Loucy (cell line): ENCODE data around the gene GBGT1.

Source experiments
- H2AFZ ChIP-seq: fragments of 200-600 bp; sonication (generic); 2 replicates; pipeline ENCODE4 v1.6.0; 2016; ENCODE audit warnings: antibody characterized with exemption, mild to moderate bottlenecking, low read length, moderate library complexity
- H3F3A ChIP-seq: fragments of 200-600 bp; 2 replicates; pipeline ENCODE4 v1.6.0; 2016; ENCODE audit warnings: antibody characterized with exemption, low read depth, mild to moderate bottlenecking
- H3K27me3 ChIP-seq: fragments of 200-600 bp; sonication (generic); 2 replicates; pipeline ENCODE4 v1.6.1; 2014; ENCODE audit warnings: low read length, mild to moderate bottlenecking; ENCODE audit not compliant: insufficient read depth, poor library complexity, severe bottlenecking
- H3K36me3 ChIP-seq: fragments of 200-600 bp; sonication (generic); 2 replicates; pipeline ENCODE4 v1.6.1; 2016; ENCODE audit warnings: low read length; ENCODE audit not compliant: insufficient read depth
- H3K4me1 ChIP-seq: fragments of 200-600 bp; sonication (generic); 2 replicates; pipeline ENCODE4 v1.5.1; 2014; ENCODE audit warnings: low read length, mild to moderate bottlenecking; ENCODE audit not compliant: insufficient read depth, poor library complexity, severe bottlenecking
- H3K4me2 ChIP-seq: fragments of 200-600 bp; sonication (generic); 2 replicates; pipeline ENCODE4 v1.6.0; 2014; ENCODE audit warnings: antibody characterized with exemption, low read length, low read depth, mild to moderate bottlenecking; ENCODE audit not compliant: poor library complexity, severe bottlenecking
- H3K4me3 ChIP-seq: fragments of 200-600 bp; sonication (generic); 2 replicates; pipeline ENCODE4 v1.5.1; 2014; ENCODE audit warnings: low read length, mild to moderate bottlenecking, mixed read lengths; ENCODE audit not compliant: poor library complexity, severe bottlenecking
- H3K79me2 ChIP-seq: fragments of 200-600 bp; sonication (generic); 2 replicates; pipeline ENCODE4 v1.6.1; 2014; ENCODE audit warnings: low read length; ENCODE audit not compliant: insufficient read depth
- H3K9ac ChIP-seq: fragments of 200-600 bp; sonication (generic); 2 replicates; pipeline ENCODE4 v1.6.0; 2014; ENCODE audit warnings: mild to moderate bottlenecking, low read depth, low read length, moderate library complexity; ENCODE audit not compliant: poor library complexity, severe bottlenecking
- H3K9me2 ChIP-seq: fragments of 200-600 bp; sonication (generic); replicated peaks from 2 replicates; pipeline ENCODE4 v1.6.1; 2016; ENCODE audit warnings: low read depth, low read length, mixed read lengths
- H3K9me3 ChIP-seq: fragments of 200-600 bp; sonication (generic); 2 replicates; pipeline ENCODE4 v1.6.1; 2014; ENCODE audit warnings: mild to moderate bottlenecking, antibody characterized with exemption, low read length, low read depth; ENCODE audit not compliant: insufficient read depth
- H4K20me1 ChIP-seq: fragments of 200-600 bp; sonication (generic); 2 replicates; pipeline ENCODE4 v1.6.0; 2014; ENCODE audit warnings: antibody characterized with exemption, low read length, mild to moderate bottlenecking; ENCODE audit not compliant: insufficient read depth, poor library complexity, severe bottlenecking
- CTCF ChIP-seq: fragments of 200-600 bp; sonication (generic); conservative IDR thresholded peaks from 2 replicates; pipeline ENCODE4 v1.5.1; 2014; ENCODE audit warnings: mild to moderate bottlenecking, antibody characterized with exemption, low read length
- EZH2phosphoT487 ChIP-seq: fragments of 200-600 bp; IDR thresholded peaks from 2 replicates; pipeline ENCODE4 v1.6.1; 2018; ENCODE audit warnings: antibody characterized with exemption, mild to moderate bottlenecking, moderate library complexity, borderline replicate concordance

The GBGT1 gene

GRCh38 chr9:133144142-133144903 is 19.4 kb downstream of the GBGT1 start:
- H4K20me1 ChIP-seq: peaks cover 84% of the 10 kb centered on the region

GRCh38 chr9:133143639-133144141 is 20.0 kb downstream of the GBGT1 start:
- Histone ChIP-seq H3K4me3 (peak overlapping the region; percentile 78), H4K20me1 (peaks cover 89% of the 10 kb centered on the region), H3K9ac (peak overlapping the region; percentile 72), H3K9me3 (no peaks in the 10 kb centered on the region), H3F3A (0 out of 2 replicates have a peak, but pooled peaks cover 2% of the 10 kb centered on the region), H3K36me3 (no peaks in the 10 kb centered on the region; the same call in 1 of the 2 replicates), H3K4me1 (peaks cover 54% of the 10 kb centered on the region), H3K4me2 (peak overlapping the region; percentile 92), H3K27me3 (no peaks in the 10 kb centered on the region), H3K79me2 (peaks cover 97% of the 10 kb centered on the region), H3K9me2 (no peaks in the 10 kb centered on the region), H2AFZ (no peak overlapping the region)
- TF ChIP-seq EZH2phosphoT487 (no peak), CTCF (no peak)

More at GRCh38 chr9:133144142-133144903, 19.4 kb downstream of the GBGT1 start:
- H3K9me3 ChIP-seq: no peaks in the 10 kb centered on the region
- no peaks in the 10 kb centered on the region for H3K9me2 ChIP-seq
- peaks cover 54% of the 10 kb centered on the region for H3K4me1 ChIP-seq
- peak overlapping the region; percentile 72 for H3K9ac ChIP-seq
- H3K4me3 ChIP-seq: peak overlapping the region; percentile 78
- peak overlapping the region; percentile 92 for H3K4me2 ChIP-seq
- H3K79me2 ChIP-seq: peaks cover 92% of the 10 kb centered on the region
- H2AFZ ChIP-seq: no peak overlapping the region
- H3K27me3 ChIP-seq: no peaks in the 10 kb centered on the region
- H3F3A ChIP-seq: 0 out of 2 replicates have a peak, but pooled peaks cover 2% of the 10 kb centered on the region
- TF ChIP-seq EZH2phosphoT487 (no peak), CTCF (peak; percentile 97)
- H3K36me3 ChIP-seq: no peaks in the 10 kb centered on the region; the same call in 1 of the 2 replicates

GRCh38 chr9:133142684-133143622 is 20.8 kb downstream of the GBGT1 start:
- peaks cover 96% of the 10 kb centered on the region for H3K79me2 ChIP-seq
- no peaks in the 10 kb centered on the region for H3K9me3 ChIP-seq
- no peak for TF ChIP-seq EZH2phosphoT487
- no peak for TF ChIP-seq CTCF
- H3F3A ChIP-seq: 0 out of 2 replicates have a peak, but pooled peaks cover 2% of the 10 kb centered on the region
- H3K9ac ChIP-seq: peak overlapping the region; percentile 28
- H3K4me2 ChIP-seq: peak overlapping the region; percentile 28
- no peaks in the 10 kb centered on the region for H3K27me3 ChIP-seq
- peaks cover 53% of the 10 kb centered on the region for H3K4me1 ChIP-seq
- peaks cover 90% of the 10 kb centered on the region for H4K20me1 ChIP-seq
- no peak overlapping the region for H2AFZ ChIP-seq
- H3K4me3 ChIP-seq: no peak overlapping the region
- H3K9me2 ChIP-seq: no peaks in the 10 kb centered on the region
- no peaks in the 10 kb centered on the region; the same call in 1 of the 2 replicates for H3K36me3 ChIP-seq
